HS-5 (cell line): ENCODE measurements around the gene MCFD2.
"Not testable (repeated sequence)": the region's sequence is repeated elsewhere in the genome, so short reads cannot be mapped to it uniquely, and the experiment has no call there.

ENCODE experiments used
- DNase-seq: peaks from one replicate; pipeline ENCODE4 v3.0.0-alpha.2; 2012; ENCODE audit warnings: low read depth

Gene MCFD2

GRCh38 chr2:46902465-46902864 lies 13.1 kb downstream of the MCFD2 start:
- DNase-seq, result no peak

- no peak for DNase-seq
Observed at GRCh38 chr2:46901611-46902010, 14.0 kb downstream of the MCFD2 start.

- DNase-seq, result no peak
Observed at GRCh38 chr2:46900381-46900780, 15.2 kb downstream of the MCFD2 start.

GRCh38 chr2:46899053-46899452 lies 16.6 kb downstream of the MCFD2 start:
- no peak for DNase-seq

- DNase-seq, result no peak
Observed at GRCh38 chr2:46898024-46898423, 17.6 kb downstream of the MCFD2 start.

- no peak for DNase-seq
Observed at GRCh38 chr2:46893269-46893939, 22.2 kb downstream of the MCFD2 start.

GRCh38 chr2:46891956-46892553 lies 23.6 kb downstream of the MCFD2 start:
- no peak for DNase-seq

GRCh38 chr2:46888421-46888952 lies 27.1 kb downstream of the MCFD2 start:
- DNase-seq, result no peak

GRCh38 chr2:46887028-46887885 lies 28.3 kb downstream of the MCFD2 start:
- no peak for DNase-seq

- DNase-seq, result no peak
Observed at GRCh38 chr2:46886268-46887027, 29.2 kb downstream of the MCFD2 start.

- no peak for DNase-seq
Observed at GRCh38 chr2:46885376-46885775, 30.2 kb downstream of the MCFD2 start.

- no peak for DNase-seq
Observed at GRCh38 chr2:46879511-46879910, 36.1 kb downstream of the MCFD2 start.

GRCh38 chr2:46878886-46879285 lies 36.7 kb downstream of the MCFD2 start:
- no peak for DNase-seq

GRCh38 chr2:46878240-46878877 lies 37.2 kb downstream of the MCFD2 start:
- no peak for DNase-seq

- no peak for DNase-seq
Observed at GRCh38 chr2:46877619-46878113, 37.9 kb downstream of the MCFD2 start.

GRCh38 chr2:46876741-46877384 lies 38.7 kb downstream of the MCFD2 start:
- peak; percentile 75 for DNase-seq

GRCh38 chr2:46875962-46876689 lies 39.5 kb downstream of the MCFD2 start:
- not testable (repeated sequence) for DNase-seq

- DNase-seq, result no peak
Observed at GRCh38 chr2:46875226-46875899, 40.2 kb downstream of the MCFD2 start.

GRCh38 chr2:46874236-46874929 lies 41.2 kb downstream of the MCFD2 start:
- DNase-seq, result no peak
